ENCODE data around the gene ULK1. TPM values are rescaled to one million over a fixed set of nuclear protein-coding genes. Genes with fewer than 3 reads are reported as not detected.
"Not testable (repeated sequence)": the region's sequence is repeated elsewhere in the genome, so short reads cannot be mapped to it uniquely, and the experiment has no call there.

ULK1 gene
- total RNA-seq, 1 experiment from 2014 or later = 7.6 TPM

DNA sequence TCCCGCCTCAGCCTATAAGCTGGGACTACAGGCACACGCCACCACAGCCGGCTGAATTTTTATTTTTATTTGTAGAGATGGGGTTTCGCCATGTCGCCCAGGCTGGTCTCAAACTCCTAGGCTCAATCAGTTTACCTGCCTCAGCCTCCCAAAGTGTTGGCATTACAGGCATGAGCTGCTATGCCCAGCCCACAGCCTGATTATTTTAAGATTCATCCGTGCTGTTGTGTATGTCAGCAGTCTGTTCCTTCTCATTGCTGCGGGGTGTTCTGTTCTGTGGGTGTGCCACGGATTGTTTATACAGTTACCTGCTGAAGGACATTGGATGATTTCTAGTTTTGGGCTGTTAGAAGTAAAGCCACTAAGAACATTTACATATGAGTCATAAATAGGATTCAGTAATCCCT, 45.7 kb downstream of the ULK1 start:
- Histone ChIP-seq H3K4me3 (no peak overlapping the region), H3K9me3 (no peaks in the 10 kb centered on the region), H3K36me3 (peaks cover 92% of the 10 kb centered on the region), H3K27me3 (no peaks in the 10 kb centered on the region)
- no peak for DNase-seq

DNA sequence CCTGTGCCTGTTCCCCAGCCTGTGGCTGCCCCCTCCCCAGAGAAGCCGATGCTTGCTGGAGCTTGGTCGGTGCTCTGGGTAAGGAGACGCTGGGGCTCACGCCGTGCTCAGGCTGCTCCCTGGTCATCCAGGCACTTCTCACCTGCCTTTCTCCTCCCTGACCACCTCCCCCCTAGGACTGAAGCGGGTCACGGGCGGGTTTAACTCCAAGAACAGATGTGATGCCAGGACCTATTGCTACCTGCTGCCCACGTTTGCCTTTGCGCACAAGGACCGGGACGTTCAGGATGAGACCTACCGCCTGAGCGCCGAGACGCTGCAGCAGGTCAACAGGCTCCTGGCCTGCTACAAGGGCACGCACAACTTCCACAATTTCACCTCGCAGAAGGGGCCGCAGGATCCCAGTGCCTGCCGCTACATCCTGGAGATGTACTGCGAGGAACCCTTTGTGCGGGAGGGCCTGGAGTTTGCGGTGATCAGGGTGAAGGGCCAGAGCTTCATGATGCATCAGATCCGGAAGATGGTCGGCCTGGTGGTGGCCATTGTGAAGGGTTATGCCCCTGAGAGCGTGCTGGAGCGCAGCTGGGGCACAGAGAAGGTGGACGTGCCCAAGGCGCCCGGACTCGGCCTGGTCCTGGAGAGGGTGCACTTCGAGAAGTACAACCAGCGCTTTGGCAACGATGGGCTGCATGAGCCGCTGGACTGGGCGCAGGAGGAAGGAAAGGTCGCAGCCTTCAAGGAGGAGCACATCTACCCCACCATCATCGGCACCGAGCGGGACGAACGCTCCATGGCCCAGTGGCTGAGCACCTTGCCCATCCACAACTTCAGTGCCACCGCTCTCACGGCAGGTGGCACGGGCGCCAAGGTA, 46.9 kb downstream of the ULK1 start:
- H3K9me3 ChIP-seq = no peaks in the 10 kb centered on the region
- no peak overlapping the region for H3K4me3 ChIP-seq
- no peaks in the 10 kb centered on the region for H3K27me3 ChIP-seq
- H3K36me3 ChIP-seq = peaks cover 80% of the 10 kb centered on the region
- no peak for DNase-seq

DNA sequence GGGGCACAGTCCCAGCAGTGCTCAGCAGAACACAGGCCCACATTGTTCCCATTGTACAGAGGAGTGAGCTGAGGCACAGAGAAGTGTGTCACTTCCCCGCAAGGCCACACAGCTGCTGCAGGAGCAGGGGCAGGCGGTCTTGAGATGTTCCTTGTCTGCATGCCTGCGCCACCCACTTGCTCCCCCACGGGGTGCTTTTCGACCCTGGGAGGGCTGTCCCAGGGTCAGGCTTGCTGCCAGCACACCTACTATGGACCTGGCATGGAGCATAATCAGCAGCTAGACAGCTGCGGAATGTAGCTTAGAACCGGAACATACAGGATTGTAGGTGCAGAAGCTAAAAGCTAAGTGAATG, 47.5 kb downstream of the ULK1 start:
- Histone ChIP-seq H3K9me3 (no peaks in the 10 kb centered on the region), H3K36me3 (peaks cover 74% of the 10 kb centered on the region), H3K27me3 (no peaks in the 10 kb centered on the region), H3K4me3 (no peak overlapping the region)
- no peak for DNase-seq

DNA sequence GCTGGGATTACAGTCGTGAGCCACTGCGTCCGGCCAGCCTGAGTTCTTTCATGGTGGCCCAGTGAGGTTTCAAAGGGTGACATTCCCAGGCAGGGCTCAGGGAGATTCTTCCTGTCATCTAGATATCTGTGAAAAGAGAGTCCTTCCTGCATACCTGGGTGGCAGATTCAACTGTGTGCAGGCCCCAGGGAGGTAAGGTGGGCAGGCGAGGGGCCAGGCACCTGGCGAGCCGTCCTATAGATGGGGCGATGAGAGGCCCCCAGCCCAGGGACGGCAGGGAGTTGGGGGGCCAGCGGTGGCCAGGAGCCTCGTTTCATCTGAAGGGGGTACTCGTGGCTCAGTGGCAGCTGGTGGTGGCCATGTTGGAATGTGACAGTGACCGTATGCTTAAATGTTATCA, 48.2 kb downstream of the ULK1 start:
- H3K36me3 ChIP-seq = peaks cover 67% of the 10 kb centered on the region
- no peak for DNase-seq

DNA sequence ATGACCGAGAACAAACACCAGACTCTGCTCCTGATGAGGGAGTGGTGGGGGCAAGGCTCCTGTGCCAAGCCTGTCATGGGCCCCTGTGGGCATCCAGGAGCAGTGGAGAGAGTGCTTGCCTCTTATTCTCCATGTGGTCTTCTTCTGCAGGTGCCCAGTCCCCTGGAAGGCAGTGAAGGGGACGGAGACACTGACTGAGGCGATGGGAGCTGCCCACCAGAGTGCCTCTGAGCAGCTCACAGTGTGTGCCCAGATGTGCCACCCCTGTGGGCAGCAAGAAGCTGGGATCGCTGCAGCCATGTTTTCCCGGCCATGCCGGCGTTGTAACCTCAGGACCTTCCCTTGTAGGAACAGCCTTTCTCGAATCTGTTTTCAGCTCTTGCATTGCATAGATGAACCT, 49.0 kb downstream of the ULK1 start:
- no peak for DNase-seq
- Histone ChIP-seq H3K27me3 (no peaks in the 10 kb centered on the region), H3K9me3 (no peaks in the 10 kb centered on the region), H3K4me3 (no peak overlapping the region), H3K36me3 (peaks cover 60% of the 10 kb centered on the region)

More for the DNA sequence above, 48.2 kb downstream of the ULK1 start:
- no peaks in the 10 kb centered on the region for H3K9me3 ChIP-seq
- H3K27me3 ChIP-seq = no peaks in the 10 kb centered on the region
- no peak overlapping the region for H3K4me3 ChIP-seq

DNA sequence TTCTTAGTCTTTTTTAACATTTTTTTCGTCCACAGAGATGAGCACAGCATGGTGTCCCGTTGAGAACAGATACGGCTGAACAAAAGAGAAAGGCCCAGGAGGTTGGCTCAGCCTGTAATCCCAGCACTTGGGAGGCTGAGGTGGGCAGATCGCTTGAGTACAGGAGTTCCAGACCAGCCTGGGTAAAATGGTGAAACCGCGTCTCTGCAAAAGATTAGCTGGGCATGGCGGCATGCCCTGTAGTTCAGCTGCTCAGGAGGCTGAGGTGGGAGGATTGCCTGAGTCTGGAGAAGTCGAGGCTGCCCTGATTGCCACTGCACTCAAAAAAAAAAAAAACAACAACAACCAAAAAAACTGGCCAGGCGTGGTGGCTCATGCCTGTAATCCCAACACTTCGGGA, 49.5 kb downstream of the ULK1 start:
- peaks cover 57% of the 10 kb centered on the region for H3K36me3 ChIP-seq
- DNase-seq = no peak
- H3K27me3 ChIP-seq = no peaks in the 10 kb centered on the region
- H3K9me3 ChIP-seq = no peaks in the 10 kb centered on the region
- no peak overlapping the region for H3K4me3 ChIP-seq

DNA sequence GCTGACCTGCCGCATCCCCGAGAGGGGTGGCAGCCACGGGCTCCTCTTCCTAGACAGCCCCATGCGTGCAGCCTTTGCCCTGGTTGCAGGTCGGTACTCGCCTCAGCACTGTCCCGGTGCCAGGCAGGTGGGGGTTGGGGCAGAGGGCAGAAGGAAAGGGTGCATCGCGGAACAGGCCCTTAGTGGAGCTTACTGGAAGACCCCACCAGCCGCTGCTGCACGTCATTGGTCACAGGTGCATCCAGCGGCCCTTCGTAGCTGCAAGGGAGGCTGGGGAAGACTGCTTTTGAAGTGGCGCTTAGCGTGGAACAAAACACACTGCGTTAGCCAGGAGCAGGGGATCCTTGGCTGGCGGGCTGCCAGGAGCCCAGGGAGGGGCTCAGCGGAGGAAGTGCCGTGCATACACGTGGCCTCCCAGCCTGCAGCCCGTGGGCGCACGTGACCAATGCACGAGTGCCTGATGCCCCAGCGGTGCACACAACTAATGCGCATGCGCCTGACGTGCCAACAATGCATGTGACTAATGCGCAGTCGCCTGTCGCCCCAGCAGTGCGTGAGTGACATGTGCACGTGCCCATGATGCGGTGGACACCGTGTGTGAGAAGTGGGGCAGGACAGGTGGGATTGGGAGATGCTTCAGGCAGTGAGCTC, 50.3 kb downstream of the ULK1 start:
- DNase-seq = no peak
- Histone ChIP-seq H3K4me3 (no peak overlapping the region), H3K36me3 (peaks cover 49% of the 10 kb centered on the region), H3K9me3 (no peaks in the 10 kb centered on the region), H3K27me3 (no peaks in the 10 kb centered on the region)

DNA sequence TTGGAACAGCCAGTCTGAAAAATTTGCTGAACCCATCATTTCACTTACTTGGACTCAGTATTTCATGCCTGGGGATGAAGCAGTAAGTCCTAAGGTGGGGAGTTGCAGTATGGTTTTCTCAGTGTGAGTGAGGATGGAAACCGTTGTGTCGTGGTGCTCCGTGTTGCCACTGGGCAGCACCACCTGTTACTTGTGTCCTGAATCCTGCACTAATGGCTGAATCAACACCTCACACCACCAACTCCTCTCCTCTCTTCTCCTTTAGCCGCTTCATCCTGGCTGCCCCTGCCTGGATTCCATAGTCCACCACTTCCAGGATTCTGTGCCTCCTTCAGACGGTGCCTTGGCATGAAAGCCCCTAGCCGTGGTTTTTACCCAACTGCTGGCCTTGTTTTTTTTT, 52.3 kb downstream of the ULK1 start:
- H3K9me3 ChIP-seq = no peaks in the 10 kb centered on the region
- H3K27me3 ChIP-seq = no peaks in the 10 kb centered on the region
- no peak overlapping the region for H3K4me3 ChIP-seq
- H3K36me3 ChIP-seq = peaks cover 35% of the 10 kb centered on the region
- DNase-seq = no peak

DNA sequence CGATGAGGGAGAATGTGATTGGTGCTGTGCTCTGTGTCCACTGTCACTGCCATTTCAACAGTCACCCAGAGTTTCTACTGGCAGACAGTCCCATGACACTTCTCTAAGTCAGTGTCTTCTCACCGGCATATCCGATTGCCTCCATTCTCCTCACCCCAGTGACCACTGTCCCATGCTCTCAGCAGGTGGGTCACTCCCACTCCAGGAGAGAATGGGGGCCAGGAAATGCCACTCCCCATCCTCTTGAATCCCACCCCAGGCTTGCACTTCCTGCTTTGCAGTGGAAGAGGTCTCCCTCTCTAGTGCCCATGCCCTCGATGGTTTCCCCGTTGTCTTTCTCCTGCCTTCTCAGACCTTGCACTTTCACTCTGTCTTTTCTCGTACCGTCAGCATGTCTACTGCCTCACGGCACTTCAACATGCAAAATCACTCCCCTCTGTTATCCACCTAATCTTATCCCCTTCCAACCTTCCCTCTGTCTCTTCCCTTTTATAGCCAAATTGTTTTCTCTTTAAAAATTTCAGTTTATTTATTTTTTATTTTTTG, 53.1 kb downstream of the ULK1 start:
- DNase-seq = no peak
- peaks cover 31% of the 10 kb centered on the region for H3K36me3 ChIP-seq
- no peaks in the 10 kb centered on the region for H3K27me3 ChIP-seq
- H3K4me3 ChIP-seq = no peak overlapping the region
- no peaks in the 10 kb centered on the region for H3K9me3 ChIP-seq

DNA sequence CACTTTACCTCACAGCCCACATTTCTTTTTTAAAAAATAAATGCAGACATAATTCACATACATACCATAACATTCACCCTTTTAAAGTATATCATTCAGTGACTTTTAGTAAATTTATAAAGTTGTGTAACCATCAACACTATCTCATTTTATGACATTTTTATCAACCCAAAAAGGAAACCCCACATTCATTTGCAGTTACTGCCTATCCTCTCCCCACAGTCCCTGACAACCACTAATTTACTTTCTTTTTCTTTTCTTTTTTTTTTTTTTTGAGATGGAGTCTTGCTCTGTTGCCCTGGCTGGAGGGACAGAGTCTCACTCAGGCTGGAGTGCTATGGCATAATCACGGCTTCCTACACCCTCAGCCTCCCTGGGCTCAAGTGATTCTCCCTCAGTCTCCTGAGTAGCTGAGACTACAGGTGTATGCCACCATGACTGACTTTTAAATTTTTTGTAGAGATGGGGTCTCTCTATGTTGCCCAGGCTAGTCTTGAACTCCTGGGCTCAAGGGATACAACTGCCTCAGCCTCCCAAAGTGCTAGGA, 53.8 kb downstream of the ULK1 start:
- no peaks in the 10 kb centered on the region for H3K27me3 ChIP-seq
- H3K36me3 ChIP-seq = peaks cover 26% of the 10 kb centered on the region
- H3K4me3 ChIP-seq = no peak overlapping the region
- no peak for DNase-seq
- H3K9me3 ChIP-seq = no peaks in the 10 kb centered on the region

DNA sequence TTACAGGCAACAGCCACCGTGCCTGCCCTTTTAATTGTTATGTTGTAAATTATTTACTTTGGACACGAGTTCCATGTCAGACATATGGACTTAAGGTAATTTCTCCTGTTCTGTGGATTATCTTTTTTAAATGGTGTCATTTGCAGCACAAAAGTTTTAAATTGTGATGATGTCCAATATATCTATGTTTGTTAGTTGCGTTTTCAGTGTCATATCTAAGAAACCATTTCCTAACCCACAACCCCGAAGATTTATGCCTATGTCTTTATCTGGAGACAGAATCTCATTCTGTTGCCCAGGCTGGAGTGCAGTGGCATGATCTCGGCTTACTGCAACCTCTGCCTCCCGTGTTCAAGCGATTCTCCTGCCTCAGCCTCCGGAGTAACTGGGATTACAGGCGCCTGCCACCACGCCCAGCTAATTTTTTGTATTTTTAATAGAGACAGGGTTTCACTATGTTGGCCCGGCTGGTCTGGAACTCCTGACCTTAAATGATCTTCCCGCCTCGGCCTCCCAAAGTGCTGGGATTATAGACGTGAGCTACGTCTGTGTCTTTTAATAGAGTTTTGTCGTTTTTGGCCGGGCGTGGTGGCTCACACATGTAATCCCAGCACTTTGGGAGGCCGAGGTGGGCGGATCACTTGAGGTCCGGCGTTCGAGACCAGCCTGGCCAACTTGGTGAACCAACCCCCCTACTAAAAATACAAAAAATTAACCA, 54.5 kb downstream of the ULK1 start:
- Histone ChIP-seq H3K36me3 (peaks cover 24% of the 10 kb centered on the region), H3K4me3 (peak overlapping the region; percentile 92)
- not testable (repeated sequence) for H3K27me3 ChIP-seq, H3K9me3 ChIP-seq, DNase-seq

DNA sequence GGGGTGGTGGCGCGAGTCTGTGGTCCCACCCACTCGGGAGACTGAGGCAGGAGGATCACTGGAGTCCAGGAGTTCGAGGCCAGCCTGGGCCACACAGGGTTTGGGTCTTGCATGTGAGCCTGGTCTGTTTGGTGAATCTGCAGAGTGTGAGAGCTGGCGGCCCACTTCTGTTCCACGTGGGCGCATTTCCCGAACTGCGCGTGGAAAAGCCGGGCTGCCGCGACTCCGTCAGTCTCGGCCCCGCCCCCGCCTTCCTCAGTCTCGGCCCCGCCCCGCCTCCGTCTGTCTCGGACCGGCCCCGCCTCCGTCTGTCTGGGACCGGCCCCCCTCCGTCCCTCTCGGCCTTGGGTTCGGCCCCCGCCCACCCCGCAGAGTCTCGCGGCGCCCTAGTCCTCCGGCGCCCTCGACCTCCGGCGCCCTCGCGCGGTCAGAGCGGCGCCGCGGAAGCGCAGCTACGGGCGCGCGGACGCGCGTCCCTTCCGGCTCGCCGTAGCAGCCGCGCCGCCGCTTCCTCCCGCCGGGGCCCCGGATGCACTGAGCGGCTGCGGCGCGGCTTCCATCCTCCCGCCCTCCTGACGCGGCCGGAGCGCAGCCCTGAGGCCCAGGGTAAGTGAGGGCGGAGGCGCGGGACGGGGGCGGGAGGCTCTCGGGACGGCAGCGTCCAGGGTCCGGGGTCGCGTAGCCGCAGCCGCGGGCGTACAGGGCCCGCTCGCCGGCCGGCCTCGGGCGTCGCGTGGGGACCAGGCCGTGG, 55.2 kb downstream of the ULK1 start, which contains the start of gene EP400:
TSS of gene EP400 (plus strand) at position 512 of the 751 bp plus-strand sequence. CDS start 10,678 bp downstream, outside the sequence.
- H3K4me3 ChIP-seq = peak within 1 kb of the TSS; percentile 92
- no peaks in the 10 kb centered on the region for H3K9me3 ChIP-seq
- peaks cover 19% of the 10 kb centered on the region for H3K36me3 ChIP-seq
- no peaks in the 10 kb centered on the region for H3K27me3 ChIP-seq
- DNase-seq = peak; percentile 96

DNA sequence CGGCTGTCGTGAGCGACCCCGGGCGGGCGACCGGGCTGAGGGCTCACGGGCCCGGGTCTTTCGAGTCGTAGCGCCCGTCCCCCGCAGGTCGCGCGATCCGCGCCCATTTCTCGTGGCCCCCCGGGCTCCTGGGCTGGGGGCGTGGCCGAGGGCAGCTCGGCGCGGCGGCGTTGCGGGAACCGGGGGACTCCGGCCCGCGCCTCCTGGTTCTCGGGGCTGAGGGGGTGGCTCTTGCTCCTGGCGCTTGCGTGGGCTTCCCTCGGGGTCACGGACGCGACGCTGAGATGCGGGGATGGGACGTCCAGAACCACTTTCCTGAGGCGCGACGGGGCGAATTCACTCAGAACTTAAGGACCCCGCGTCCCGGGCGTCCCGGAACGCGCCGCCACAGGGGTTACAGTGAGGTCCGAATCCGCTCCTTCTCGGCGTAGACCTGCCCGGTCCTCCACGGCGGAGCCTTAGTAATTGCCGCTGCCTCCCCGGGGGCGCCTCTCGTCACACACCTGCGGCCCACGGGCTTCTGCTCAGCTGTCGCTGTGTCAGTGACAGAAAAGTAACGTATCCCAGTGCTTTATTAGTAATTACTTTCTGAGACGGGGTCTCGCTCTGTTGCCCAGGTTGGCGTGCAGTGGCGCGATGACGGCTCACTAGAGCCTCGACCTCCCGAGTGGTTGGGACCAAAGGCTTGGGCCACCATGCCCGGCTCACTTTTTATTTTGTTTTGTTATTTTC, 55.9 kb downstream of the ULK1 start:
- peak; percentile 46 for DNase-seq
- H3K4me3 ChIP-seq = peak overlapping the region; percentile 92

DNA sequence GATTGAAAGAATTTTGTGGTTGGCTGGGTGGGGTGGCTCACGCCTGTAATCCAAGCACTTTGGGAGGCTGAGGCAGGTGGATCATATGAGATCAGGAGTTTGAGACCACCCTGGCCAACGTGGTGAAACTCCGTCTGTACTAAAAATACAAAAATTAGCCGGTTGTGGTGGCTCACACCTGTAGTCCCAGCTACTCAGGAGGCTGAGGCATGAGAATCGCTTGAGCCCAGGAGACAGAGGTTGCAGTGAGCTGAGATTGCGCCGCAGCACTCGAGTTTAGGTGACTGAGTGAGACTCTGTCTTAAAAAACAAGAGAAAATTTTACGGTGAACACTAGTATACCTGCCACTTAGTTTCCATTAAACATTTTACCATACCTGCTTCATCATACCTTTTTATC, 59.4 kb downstream of the ULK1 start:
- DNase-seq, H3K4me3 ChIP-seq, H3K9me3 ChIP-seq, H3K27me3 ChIP-seq: not testable (repeated sequence)
- H3K36me3 ChIP-seq = peaks cover 29% of the 10 kb centered on the region

More for the DNA sequence above, 55.9 kb downstream of the ULK1 start:
- no peaks in the 10 kb centered on the region for H3K9me3 ChIP-seq
- no peaks in the 10 kb centered on the region for H3K27me3 ChIP-seq
- H3K36me3 ChIP-seq = peaks cover 14% of the 10 kb centered on the region

DNA sequence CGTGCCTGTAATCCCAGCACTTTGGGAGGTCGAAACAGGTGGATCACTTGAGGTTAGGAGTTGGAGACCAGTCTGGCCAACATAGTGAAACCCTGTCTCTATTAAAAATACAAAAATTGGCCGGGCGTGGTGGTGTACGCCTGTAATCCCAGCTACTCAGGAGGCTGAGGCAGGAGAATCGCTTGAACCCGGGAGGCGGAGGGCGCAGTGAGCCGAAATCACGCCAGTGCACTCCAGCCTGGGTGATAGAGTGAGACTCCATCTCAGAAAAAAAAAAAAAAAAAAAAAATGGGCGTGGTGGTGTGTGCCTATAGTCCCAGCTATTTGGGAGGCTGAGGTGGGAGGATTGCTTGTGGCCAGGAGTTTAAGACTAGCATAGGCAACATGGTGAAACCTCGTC, 60.0 kb downstream of the ULK1 start:
- H3K4me3 ChIP-seq, H3K9me3 ChIP-seq, H3K27me3 ChIP-seq, DNase-seq: not testable (repeated sequence)
- peaks cover 33% of the 10 kb centered on the region for H3K36me3 ChIP-seq

DNA sequence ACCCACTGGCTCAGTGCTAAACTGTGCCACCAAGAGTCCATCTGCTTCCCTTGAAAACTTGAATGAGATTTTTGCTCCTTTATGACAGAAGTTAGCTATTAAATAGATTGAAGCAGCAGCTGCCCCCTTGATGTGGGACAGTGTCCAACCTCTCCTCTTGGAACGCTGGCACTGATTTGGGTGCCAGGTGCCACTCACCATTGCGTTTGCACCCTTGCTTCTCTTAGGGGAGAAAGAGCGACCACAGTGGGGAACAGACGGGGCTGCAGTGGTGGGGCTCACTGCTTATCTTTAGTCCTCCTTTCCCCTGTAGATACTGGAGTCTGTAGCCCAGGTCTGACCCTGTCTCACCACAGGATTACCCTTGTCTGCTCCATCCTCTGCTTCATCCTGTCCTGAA, 64.7 kb downstream of the ULK1 start:
- no peaks in the 10 kb centered on the region for H3K27me3 ChIP-seq
- no peak for DNase-seq
- H3K9me3 ChIP-seq = no peaks in the 10 kb centered on the region
- H3K4me3 ChIP-seq = no peak overlapping the region
- H3K36me3 ChIP-seq = peaks cover 36% of the 10 kb centered on the region
